Osteocyte (in vitro differentiated cells): ENCODE results near the gene SLC16A9. TPM values are rescaled to one million over a fixed set of nuclear protein-coding genes. Genes with fewer than 3 reads are reported as not detected.

Experiments
- DNase-seq: peaks from one replicate; pipeline ENCODE4 v3.0.0; 2021; ENCODE audit warnings: mixed read lengths; ENCODE audit not compliant: unreplicated experiment; ENCODE audit errors: extremely low spot score
- H3K27ac Mint-ChIP-seq: one replicate; pipeline ENCODE4 v1.8.0; 2021; ENCODE audit warnings: mild to moderate bottlenecking, mixed read lengths; ENCODE audit not compliant: unreplicated experiment
- H3K27me3 Mint-ChIP-seq: one replicate; pipeline ENCODE4 v1.8.0; 2021; ENCODE audit warnings: mixed read lengths; ENCODE audit not compliant: unreplicated experiment
- H3K36me3 Mint-ChIP-seq: one replicate; pipeline ENCODE4 v1.8.0; 2021; ENCODE audit warnings: mixed read lengths; ENCODE audit not compliant: unreplicated experiment
- H3K4me1 Mint-ChIP-seq: one replicate; pipeline ENCODE4 v1.8.0; 2021; ENCODE audit warnings: mixed read lengths; ENCODE audit not compliant: unreplicated experiment
- H3K4me3 Mint-ChIP-seq: one replicate; pipeline ENCODE4 v1.8.0; 2021; ENCODE audit warnings: mild to moderate bottlenecking, moderate library complexity, mixed read lengths; ENCODE audit not compliant: unreplicated experiment
- H3K9me3 Mint-ChIP-seq: one replicate; pipeline ENCODE4 v1.8.0; 2021; ENCODE audit warnings: mixed read lengths; ENCODE audit not compliant: unreplicated experiment
- CTCF ChIP-seq: fragments of 200-600 bp; sonication (generic); IDR thresholded peaks from 2 replicates; pipeline ENCODE4 v1.5.0; 2021; ENCODE audit warnings: antibody characterized with exemption, mild to moderate bottlenecking, moderate library complexity
- total RNA-seq: library from RNA; stranded (reverse); gene quantifications from 2 replicates; pipeline ENCODE4 v1.2.1, GENCODE V29; 2021

SLC16A9 gene
- total RNA-seq, 1 donor from 2014 or later, result 0.32 TPM

DNA sequence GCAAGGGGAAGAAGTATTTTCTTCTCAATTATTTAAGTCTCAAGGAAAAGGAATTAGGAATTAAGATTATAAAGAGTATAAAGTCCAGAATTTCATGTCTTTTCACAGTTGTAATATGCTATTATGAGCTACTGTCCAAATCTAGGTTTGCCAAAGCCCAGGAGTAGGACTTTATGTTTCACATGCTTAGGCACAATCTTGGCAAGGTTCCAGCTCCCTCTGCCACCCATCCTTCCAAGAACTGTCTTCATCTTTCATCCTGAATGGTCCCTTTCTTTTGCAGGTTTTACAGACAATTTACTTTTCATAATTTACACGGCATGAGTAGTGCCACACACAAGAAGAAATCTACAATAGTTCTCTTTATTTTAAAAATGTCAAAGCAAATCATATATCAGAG is 29.5 kb downstream of the SLC16A9 start:
- no peak for TF ChIP-seq CTCF
- no peak overlapping the region for H3K4me3 Mint-ChIP-seq
- no peak for DNase-seq
- H3K9me3 Mint-ChIP-seq, result no peaks in the 10 kb centered on the region
- H3K4me1 Mint-ChIP-seq, result no peaks in the 10 kb centered on the region
- peaks cover 3% of the 10 kb centered on the region for H3K27me3 Mint-ChIP-seq
- no peaks in the 10 kb centered on the region for H3K36me3 Mint-ChIP-seq
- H3K27ac Mint-ChIP-seq, result no peak overlapping the region

DNA sequence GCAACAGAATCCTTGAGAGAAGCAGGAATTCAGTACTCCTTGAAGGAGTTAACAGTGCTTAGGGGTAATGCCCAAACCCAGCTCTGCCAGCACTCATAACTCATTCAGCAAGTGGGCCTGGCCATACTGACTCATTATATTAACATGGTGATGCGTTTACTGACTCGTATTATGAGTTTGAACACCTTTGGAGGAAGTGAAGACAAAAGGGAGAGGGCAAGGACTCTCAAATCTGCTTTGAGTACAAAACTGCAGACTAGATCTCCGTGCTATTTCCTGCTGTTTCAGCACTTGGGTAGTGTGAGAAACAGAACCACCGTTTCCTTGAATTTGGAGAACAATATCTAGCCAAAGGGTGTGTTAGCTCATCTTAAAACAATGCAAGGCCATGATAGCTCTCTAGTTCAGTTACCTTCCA is 30.8 kb downstream of the SLC16A9 start:
- Mint-ChIP-seq H3K36me3 (no peaks in the 10 kb centered on the region), H3K4me3 (no peak overlapping the region), H3K27ac (no peak overlapping the region), H3K9me3 (peaks cover 3% of the 10 kb centered on the region), H3K27me3 (no peaks in the 10 kb centered on the region), H3K4me1 (no peaks in the 10 kb centered on the region)
- no peak for TF ChIP-seq CTCF
- no peak for DNase-seq

DNA sequence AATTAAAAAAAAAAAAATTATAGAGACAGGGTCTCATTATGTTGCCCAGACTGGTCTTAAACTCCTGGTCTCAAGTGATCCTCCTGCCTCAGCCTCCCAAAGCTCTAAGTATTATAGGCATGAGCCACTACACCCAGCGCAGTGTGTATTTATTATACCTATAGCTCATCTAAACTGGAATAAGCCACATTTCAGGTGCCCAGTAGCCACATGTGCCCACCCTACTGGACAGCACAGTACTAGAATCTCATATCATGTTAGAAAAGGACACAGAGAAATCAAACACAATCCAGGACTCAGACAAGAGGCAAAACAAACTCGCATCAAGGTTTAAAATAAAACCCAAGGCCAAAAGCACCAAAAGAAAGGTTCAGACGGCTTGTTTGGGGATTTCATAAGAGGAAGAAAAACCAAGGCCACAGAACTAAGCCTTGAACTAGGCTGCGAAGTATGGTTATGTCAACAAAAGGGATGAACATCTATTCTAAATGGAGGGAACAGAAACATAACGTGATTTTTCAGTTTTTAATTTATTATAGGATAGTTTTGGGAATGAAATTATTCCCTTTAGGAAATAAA is 32.3 kb downstream of the SLC16A9 start:
- no peak for TF ChIP-seq CTCF

GRCh38 chr10:59675812-59676211 is 33.8 kb downstream of the SLC16A9 start:
- H3K4me1 Mint-ChIP-seq, result no peaks in the 10 kb centered on the region
- DNase-seq, result no peak
- peaks cover 3% of the 10 kb centered on the region for H3K9me3 Mint-ChIP-seq
- no peak overlapping the region for H3K27ac Mint-ChIP-seq
- no peaks in the 10 kb centered on the region for H3K27me3 Mint-ChIP-seq
- no peak for TF ChIP-seq CTCF
- H3K36me3 Mint-ChIP-seq, result no peaks in the 10 kb centered on the region
- no peak overlapping the region for H3K4me3 Mint-ChIP-seq

More for the DNA sequence above, 32.3 kb downstream of the SLC16A9 start:
- Mint-ChIP-seq H3K4me1 (no peaks in the 10 kb centered on the region), H3K27me3 (no peaks in the 10 kb centered on the region), H3K4me3 (no peak overlapping the region), H3K9me3 (peaks cover 3% of the 10 kb centered on the region), H3K36me3 (no peaks in the 10 kb centered on the region), H3K27ac (no peak overlapping the region)
- no peak for DNase-seq

GRCh38 chr10:59674215-59674836 is 35.3 kb downstream of the SLC16A9 start:
- no peak for DNase-seq
- no peaks in the 10 kb centered on the region for H3K27me3 Mint-ChIP-seq
- no peaks in the 10 kb centered on the region for H3K4me1 Mint-ChIP-seq
- no peak overlapping the region for H3K27ac Mint-ChIP-seq
- H3K36me3 Mint-ChIP-seq, result no peaks in the 10 kb centered on the region
- peaks cover 3% of the 10 kb centered on the region for H3K9me3 Mint-ChIP-seq
- no peak for TF ChIP-seq CTCF
- H3K4me3 Mint-ChIP-seq, result no peak overlapping the region
